Astrocyte (in vitro differentiated cells and primary cell): Measurements from ENCODE around the gene GMDS. TPM values are rescaled to one million over a fixed set of nuclear protein-coding genes. Genes with fewer than 3 reads are reported as not detected.

Source experiments
- DNase-seq: peaks from one replicate; pipeline ENCODE4 v3.0.0-alpha.2; 2010; ENCODE audit warnings: low read depth
- FAIRE-seq: peaks from 2 replicates; lab custom pipeline; 2011; peaks lifted over from hg19 to GRCh38; lab: Jason Lieb, UNC
- H2AFZ ChIP-seq: 2 replicates; pipeline ENCODE4 v1.6.0; 2012; ENCODE audit warnings: low read depth, low read length, inconsistent platforms
- H3K27ac ChIP-seq: 2 replicates; pipeline ENCODE4 v1.5.1; 2011; ENCODE audit warnings: low read depth, low read length, inconsistent platforms
- H3K27me3 ChIP-seq: 2 replicates; pipeline ENCODE4 v1.6.0; 2011; ENCODE audit warnings: low read length, inconsistent platforms; ENCODE audit not compliant: insufficient read depth
- H3K36me3 ChIP-seq: 2 replicates; pipeline ENCODE4 v1.5.1; 2011; ENCODE audit warnings: low read length, inconsistent platforms; ENCODE audit not compliant: insufficient read depth
- H3K4me1 ChIP-seq: 2 replicates; pipeline ENCODE4 v1.5.1; 2011; ENCODE audit warnings: low read length, inconsistent platforms; ENCODE audit not compliant: insufficient read depth
- H3K4me2 ChIP-seq: 2 replicates; pipeline ENCODE4 v1.6.0; 2012; ENCODE audit warnings: low read length, inconsistent platforms
- H3K4me3 ChIP-seq: 2 replicates; pipeline ENCODE4 v1.5.1; 2011; ENCODE audit warnings: low read depth, mild to moderate bottlenecking, low read length, inconsistent platforms; ENCODE audit not compliant: insufficient read depth
- H3K79me2 ChIP-seq: 2 replicates; pipeline ENCODE4 v1.6.0; 2012; ENCODE audit warnings: mild to moderate bottlenecking, low read length, inconsistent platforms; ENCODE audit not compliant: insufficient read depth
- H3K9ac ChIP-seq: 2 replicates; pipeline ENCODE4 v1.6.0; 2012; ENCODE audit warnings: mild to moderate bottlenecking, low read length, inconsistent platforms
- H3K9me3 ChIP-seq: 2 replicates; pipeline ENCODE4 v1.5.1; 2012; ENCODE audit warnings: low read depth, mild to moderate bottlenecking, low read length, inconsistent platforms; ENCODE audit not compliant: insufficient read depth
- H4K20me1 ChIP-seq: 2 replicates; pipeline ENCODE4 v1.6.0; 2012; ENCODE audit warnings: low read length, inconsistent platforms; ENCODE audit not compliant: insufficient read depth
- H3K27ac Mint-ChIP-seq: one replicate; pipeline ENCODE4 v1.8.0; 2021; ENCODE audit warnings: mild to moderate bottlenecking, mixed read lengths; ENCODE audit not compliant: unreplicated experiment
- H3K27me3 Mint-ChIP-seq: one replicate; pipeline ENCODE4 v1.8.0; 2021; ENCODE audit warnings: low read depth, mixed read lengths; ENCODE audit not compliant: unreplicated experiment
- H3K36me3 Mint-ChIP-seq: one replicate; pipeline ENCODE4 v1.8.0; 2021; ENCODE audit warnings: low read depth, mixed read lengths; ENCODE audit not compliant: unreplicated experiment
- H3K4me1 Mint-ChIP-seq: one replicate; pipeline ENCODE4 v1.8.0; 2021; ENCODE audit warnings: low read depth, mixed read lengths; ENCODE audit not compliant: unreplicated experiment
- H3K4me3 Mint-ChIP-seq: one replicate; pipeline ENCODE4 v1.8.0; 2021; ENCODE audit warnings: mild to moderate bottlenecking, moderate library complexity, mixed read lengths; ENCODE audit not compliant: unreplicated experiment
- H3K9me3 Mint-ChIP-seq: one replicate; pipeline ENCODE4 v1.8.0; 2021; ENCODE audit warnings: mild to moderate bottlenecking, mixed read lengths; ENCODE audit not compliant: unreplicated experiment
- EZH2 ChIP-seq: IDR thresholded peaks from 2 replicates; pipeline ENCODE4 v1.6.1; 2012; ENCODE audit warnings: mild to moderate bottlenecking, low read length, inconsistent platforms; ENCODE audit not compliant: insufficient read depth
- total RNA-seq: library from RNA; stranded (reverse); gene quantifications from 2 replicates; pipeline ENCODE4 v1.2.1, GENCODE V29; 2021
- TF ChIP-seq, protein P1 (sequence below): IDR thresholded peaks from 2 replicates; pipeline ENCODE4 v1.5.1; 2011; ENCODE audit warnings: low read depth, mild to moderate bottlenecking, inconsistent platforms, low read length, moderate library complexity; ENCODE audit not compliant: insufficient read depth

GMDS gene
- total RNA-seq, 1 donor from 2014 or later, result 9.4 TPM

DNA sequence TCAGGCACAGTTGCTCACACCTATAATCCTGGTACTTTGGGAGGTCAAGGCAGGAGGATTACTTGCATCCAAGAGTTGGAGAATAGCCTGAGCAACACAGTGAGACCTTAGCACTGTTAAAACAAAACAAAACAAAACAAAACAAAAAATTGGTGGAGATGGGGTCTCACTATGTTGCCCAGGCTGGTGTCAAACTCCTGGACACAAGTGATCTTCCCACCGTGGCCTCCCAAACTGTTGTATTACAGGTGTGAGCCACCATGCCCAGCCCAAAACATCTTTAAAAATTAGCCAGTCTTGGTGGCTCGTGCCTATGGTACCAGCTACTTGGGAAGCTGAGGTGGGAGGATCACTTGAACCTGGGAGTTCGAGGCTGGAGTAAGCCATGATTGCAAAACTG is 120.2 kb downstream of the GMDS start:
- no peaks in the 10 kb centered on the region for H3K4me1 Mint-ChIP-seq
- Histone ChIP-seq H3K4me1 (no peaks in the 10 kb centered on the region), H3K4me2 (no peak overlapping the region), H3K4me3 (no peak overlapping the region), H3K79me2 (no peaks in the 10 kb centered on the region), H3K27me3 (no peaks in the 10 kb centered on the region), H2AFZ (no peak overlapping the region), H4K20me1 (peaks cover 4% of the 10 kb centered on the region), H3K9me3 (no peaks in the 10 kb centered on the region), H3K36me3 (no peaks in the 10 kb centered on the region), H3K27ac (no peak overlapping the region), H3K9ac (no peak overlapping the region)
- TF ChIP-seq EZH2, result no peak
- TF ChIP-seq, protein P1, sequence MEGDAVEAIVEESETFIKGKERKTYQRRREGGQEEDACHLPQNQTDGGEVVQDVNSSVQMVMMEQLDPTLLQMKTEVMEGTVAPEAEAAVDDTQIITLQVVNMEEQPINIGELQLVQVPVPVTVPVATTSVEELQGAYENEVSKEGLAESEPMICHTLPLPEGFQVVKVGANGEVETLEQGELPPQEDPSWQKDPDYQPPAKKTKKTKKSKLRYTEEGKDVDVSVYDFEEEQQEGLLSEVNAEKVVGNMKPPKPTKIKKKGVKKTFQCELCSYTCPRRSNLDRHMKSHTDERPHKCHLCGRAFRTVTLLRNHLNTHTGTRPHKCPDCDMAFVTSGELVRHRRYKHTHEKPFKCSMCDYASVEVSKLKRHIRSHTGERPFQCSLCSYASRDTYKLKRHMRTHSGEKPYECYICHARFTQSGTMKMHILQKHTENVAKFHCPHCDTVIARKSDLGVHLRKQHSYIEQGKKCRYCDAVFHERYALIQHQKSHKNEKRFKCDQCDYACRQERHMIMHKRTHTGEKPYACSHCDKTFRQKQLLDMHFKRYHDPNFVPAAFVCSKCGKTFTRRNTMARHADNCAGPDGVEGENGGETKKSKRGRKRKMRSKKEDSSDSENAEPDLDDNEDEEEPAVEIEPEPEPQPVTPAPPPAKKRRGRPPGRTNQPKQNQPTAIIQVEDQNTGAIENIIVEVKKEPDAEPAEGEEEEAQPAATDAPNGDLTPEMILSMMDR, result no peak
- no peak overlapping the region for H3K27ac Mint-ChIP-seq
- FAIRE-seq (no peak), DNase-seq (no peak)
- H3K36me3 Mint-ChIP-seq, result peaks cover 2% of the 10 kb centered on the region
- no peaks in the 10 kb centered on the region for H3K27me3 Mint-ChIP-seq
- no peak overlapping the region for H3K4me3 Mint-ChIP-seq
- no peaks in the 10 kb centered on the region for H3K9me3 Mint-ChIP-seq

DNA sequence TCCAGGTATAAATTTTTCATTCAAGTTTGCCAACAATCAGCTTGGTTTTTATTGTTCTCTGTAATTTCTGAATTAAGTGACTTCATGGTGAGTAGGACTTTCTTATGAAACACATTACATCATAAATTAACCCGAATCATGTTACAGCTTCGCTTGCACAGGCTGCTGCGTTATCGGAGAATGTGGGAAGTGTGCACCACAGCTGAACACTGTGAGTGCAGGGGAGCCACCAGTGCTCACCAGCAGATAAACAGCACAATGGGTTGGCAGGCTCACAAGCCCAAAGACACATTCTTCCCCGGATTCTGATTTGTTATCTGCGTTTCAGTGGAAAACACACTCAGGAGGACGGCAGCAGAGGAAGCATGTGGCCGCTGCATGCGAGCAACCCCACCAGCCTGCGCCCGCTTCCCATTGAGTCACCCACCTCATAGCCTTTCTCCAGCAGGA is 121.1 kb downstream of the GMDS start:
- Histone ChIP-seq H2AFZ (no peak overlapping the region), H3K9ac (no peak overlapping the region), H3K36me3 (no peaks in the 10 kb centered on the region), H3K4me3 (no peak overlapping the region), H4K20me1 (peaks cover 3% of the 10 kb centered on the region), H3K27ac (no peak overlapping the region), H3K9me3 (no peaks in the 10 kb centered on the region), H3K4me2 (peak overlapping the region; percentile 17), H3K27me3 (no peaks in the 10 kb centered on the region), H3K4me1 (no peaks in the 10 kb centered on the region), H3K79me2 (no peaks in the 10 kb centered on the region)
- Mint-ChIP-seq H3K4me1 (no peaks in the 10 kb centered on the region), H3K36me3 (peaks cover 2% of the 10 kb centered on the region), H3K4me3 (no peak overlapping the region), H3K27ac (no peak overlapping the region), H3K9me3 (no peaks in the 10 kb centered on the region), H3K27me3 (no peaks in the 10 kb centered on the region)
- DNase-seq (peak; percentile 56), FAIRE-seq (no peak)
- TF ChIP-seq, protein P1, result no peak
- TF ChIP-seq EZH2, result no peak

DNA sequence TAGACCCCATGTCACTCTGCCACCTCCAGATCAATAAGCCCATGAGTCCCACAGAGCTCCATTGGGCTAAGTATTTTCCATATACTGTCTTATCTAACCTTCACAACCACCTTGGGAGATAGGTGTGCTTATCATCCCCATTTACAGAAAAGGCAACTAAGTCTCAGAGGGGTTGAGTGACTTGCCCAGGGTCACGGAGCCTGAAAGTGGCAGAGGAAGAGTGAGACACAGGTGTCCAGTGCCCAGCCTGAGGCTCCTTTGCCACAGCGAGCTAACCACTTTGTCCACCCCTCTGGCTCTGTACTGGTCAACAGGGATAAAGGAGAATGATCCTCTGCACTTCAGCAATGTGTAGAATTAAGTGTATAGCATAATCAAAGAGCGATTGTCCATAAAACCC is 124.5 kb downstream of the GMDS start:
- H2AFZ ChIP-seq, result no peak overlapping the region
- no peak overlapping the region for H3K27ac ChIP-seq
- no peaks in the 10 kb centered on the region for H3K27me3 ChIP-seq
- Mint-ChIP-seq H3K27me3 (no peaks in the 10 kb centered on the region), H3K36me3 (peaks cover 2% of the 10 kb centered on the region), H3K27ac (no peak overlapping the region), H3K4me1 (peaks cover 10% of the 10 kb centered on the region), H3K4me3 (no peak overlapping the region), H3K9me3 (no peaks in the 10 kb centered on the region)
- DNase-seq (no peak), FAIRE-seq (no peak)
- H4K20me1 ChIP-seq, result no peaks in the 10 kb centered on the region
- no peaks in the 10 kb centered on the region for H3K4me1 ChIP-seq
- H3K9ac ChIP-seq, result no peak overlapping the region
- H3K9me3 ChIP-seq, result no peaks in the 10 kb centered on the region
- H3K36me3 ChIP-seq, result no peaks in the 10 kb centered on the region
- TF ChIP-seq, protein P1, result no peak
- no peak for TF ChIP-seq EZH2
- H3K4me3 ChIP-seq, result no peak overlapping the region
- no peaks in the 10 kb centered on the region for H3K79me2 ChIP-seq
- H3K4me2 ChIP-seq, result no peak overlapping the region
